ENCODE measurements around the gene BCL2L12. TPM values are rescaled to one million over a fixed set of nuclear protein-coding genes. Genes with fewer than 3 reads are reported as not detected.
A peak's percentile ranks its signal among the peaks of the same experiment; 100 is the strongest.

Gene BCL2L12
- total RNA-seq, 1 donor from 2014 or later: 12.6 TPM

GRCh38 chr19:49684983-49685553 lies 19.3 kb downstream of the BCL2L12 start:
- no peak for DNase-seq (ENCODE audit: low spot score)

GRCh38 chr19:49685845-49686332 lies 20.2 kb downstream of the BCL2L12 start:
- no peak for DNase-seq (ENCODE audit: low spot score)

- no peak for DNase-seq (ENCODE audit: low spot score)
These were observed 20.9 kb downstream of the BCL2L12 start for GRCh38 chr19:49686503-49687088.

- DNase-seq (ENCODE audit: low spot score): no peak
These were observed 21.4 kb downstream of the BCL2L12 start for GRCh38 chr19:49687150-49687549.

GRCh38 chr19:49687566-49688316 lies 22.0 kb downstream of the BCL2L12 start:
- DNase-seq (ENCODE audit: low spot score): no peak

- no peak for DNase-seq (ENCODE audit: low spot score)
These were observed 22.9 kb downstream of the BCL2L12 start for GRCh38 chr19:49688531-49689132.

GRCh38 chr19:49689133-49690078 lies 23.7 kb downstream of the BCL2L12 start, which contains the start of gene ADM5:
ADM5 (plus strand) TSS chr19:49689594; CDS start chr19:49689838, 244 bp downstream.
- peak; percentile 49 for DNase-seq (ENCODE audit: low spot score)

- no peak for DNase-seq (ENCODE audit: low spot score)
These were observed 24.4 kb downstream of the BCL2L12 start for GRCh38 chr19:49690079-49690655.

GRCh38 chr19:49690656-49691242 lies 25.0 kb downstream of the BCL2L12 start, which contains the start of gene CPT1C:
CPT1C (plus strand) TSS chr19:49691116; CDS start chr19:49692253, 1,137 bp downstream.
- DNase-seq (ENCODE audit: low spot score): peak; percentile 81

GRCh38 chr19:49691243-49692146 lies 25.8 kb downstream of the BCL2L12 start:
- DNase-seq (ENCODE audit: low spot score): peak; percentile 51

GRCh38 chr19:49692147-49692506 lies 26.4 kb downstream of the BCL2L12 start:
- no peak for DNase-seq (ENCODE audit: low spot score)

- no peak for DNase-seq (ENCODE audit: low spot score)
These were observed 30.4 kb downstream of the BCL2L12 start for GRCh38 chr19:49696115-49696514.

GRCh38 chr19:49696865-49697264 lies 31.1 kb downstream of the BCL2L12 start:
- DNase-seq (ENCODE audit: low spot score): no peak

GRCh38 chr19:49699364-49699763 lies 33.6 kb downstream of the BCL2L12 start:
- DNase-seq (ENCODE audit: low spot score): no peak

- no peak for DNase-seq (ENCODE audit: low spot score)
These were observed 34.8 kb downstream of the BCL2L12 start for GRCh38 chr19:49700563-49700962.

GRCh38 chr19:49701271-49701786 lies 35.6 kb downstream of the BCL2L12 start:
- DNase-seq (ENCODE audit: low spot score): no peak

GRCh38 chr19:49704888-49705642 lies 39.3 kb downstream of the BCL2L12 start:
- no peak for DNase-seq (ENCODE audit: low spot score)

GRCh38 chr19:49705919-49706318 lies 40.2 kb downstream of the BCL2L12 start:
- DNase-seq (ENCODE audit: low spot score): no peak

All from ureter (tissue), 1 donor.